HG03064 (cell line): ENCODE data around the gene TVP23B.
A peak's percentile ranks its signal among the peaks of the same experiment; 100 is the strongest.
"Not testable (repeated sequence)": the region's sequence is repeated elsewhere in the genome, so short reads cannot be mapped to it uniquely, and the experiment has no call there.

ENCODE experiments used
- ATAC-seq: cut with Tn5 transposase; IDR thresholded peaks from one replicate; pipeline ENCODE4 v1.9.1; 2021; ENCODE audit warnings: low read depth; ENCODE audit not compliant: unreplicated experiment

The TVP23B gene

DNA sequence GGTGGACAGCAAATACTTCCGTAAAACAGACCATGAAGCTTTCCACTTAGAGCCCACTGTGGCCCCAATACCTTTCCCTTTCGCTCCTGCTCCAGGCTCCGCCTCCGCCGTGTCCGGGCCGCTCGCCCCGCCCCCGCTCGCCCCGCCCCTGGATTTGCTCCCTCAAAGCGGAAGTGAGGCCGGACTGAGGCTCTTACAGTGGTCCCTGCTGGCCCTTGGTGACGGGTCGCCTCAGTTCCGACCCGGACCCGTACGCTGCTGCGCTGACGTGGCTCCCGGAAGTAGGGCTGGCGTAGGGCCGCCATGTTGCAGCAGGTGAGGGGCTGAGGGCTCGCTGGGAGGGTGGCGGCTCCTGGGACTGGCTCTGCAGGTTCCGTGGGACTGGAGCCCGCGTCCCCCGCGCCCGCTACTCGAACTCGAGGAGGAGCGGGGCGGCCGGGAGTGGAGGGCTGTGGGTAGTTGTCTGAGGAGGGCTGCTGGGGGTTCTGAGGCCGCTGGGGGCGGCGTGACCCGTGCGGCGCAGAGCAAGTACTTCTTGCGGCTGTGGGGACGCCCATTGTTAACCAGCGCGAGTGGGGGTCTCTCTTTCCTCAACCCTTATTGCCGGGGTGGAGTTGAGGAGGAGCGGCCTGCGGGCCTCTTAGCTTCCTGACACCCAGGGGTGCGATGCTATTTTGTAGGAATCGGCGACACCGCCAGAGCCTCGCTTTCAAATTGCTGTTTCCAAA is at the start of gene TVP23B:
Gene TVP23B, plus strand, starts transcription at position 193 of the 728 bp plus-strand sequence. Its CDS starts 111 bp downstream, at position 304.
- ATAC-seq = peak; percentile 93

DNA sequence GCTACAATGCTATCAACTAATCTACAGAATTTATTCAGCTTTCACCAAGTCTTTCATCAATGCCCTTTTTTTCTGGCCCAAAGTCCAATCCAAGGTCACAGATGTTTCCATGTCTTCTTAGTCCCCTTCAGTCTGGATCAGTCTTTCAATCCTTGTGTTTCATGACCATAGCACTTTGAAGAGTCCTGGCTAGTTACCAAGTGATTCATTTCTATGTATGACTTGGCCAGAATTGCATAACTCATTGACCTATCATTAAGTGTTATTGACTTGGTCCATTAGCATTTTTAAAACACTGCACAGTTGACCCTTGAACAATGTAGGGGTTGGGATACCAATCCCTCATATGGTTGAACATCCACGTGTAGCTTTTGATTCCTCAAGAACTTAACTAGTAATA is 48.5 kb upstream of the TVP23B start:
- not testable (repeated sequence) for ATAC-seq

- not testable (repeated sequence) for ATAC-seq
Observed at GRCh38 chr17:18733350-18733749, 47.6 kb upstream of the TVP23B start.

- ATAC-seq = not testable (repeated sequence)
Observed at GRCh38 chr17:18739616-18740391, 41.2 kb upstream of the TVP23B start.

- ATAC-seq = not testable (repeated sequence)
Observed at GRCh38 chr17:18741228-18741627, 39.8 kb upstream of the TVP23B start.

GRCh38 chr17:18743699-18744421 is 37.1 kb upstream of the TVP23B start, which contains the start of gene FBXW10:
TSS of gene FBXW10 (plus strand) at chr17:18744054. CDS start at chr17:18744245, 191 bp downstream.
- ATAC-seq = not testable (repeated sequence)

GRCh38 chr17:18744726-18745125 is 36.3 kb upstream of the TVP23B start:
- not testable (repeated sequence) for ATAC-seq

DNA sequence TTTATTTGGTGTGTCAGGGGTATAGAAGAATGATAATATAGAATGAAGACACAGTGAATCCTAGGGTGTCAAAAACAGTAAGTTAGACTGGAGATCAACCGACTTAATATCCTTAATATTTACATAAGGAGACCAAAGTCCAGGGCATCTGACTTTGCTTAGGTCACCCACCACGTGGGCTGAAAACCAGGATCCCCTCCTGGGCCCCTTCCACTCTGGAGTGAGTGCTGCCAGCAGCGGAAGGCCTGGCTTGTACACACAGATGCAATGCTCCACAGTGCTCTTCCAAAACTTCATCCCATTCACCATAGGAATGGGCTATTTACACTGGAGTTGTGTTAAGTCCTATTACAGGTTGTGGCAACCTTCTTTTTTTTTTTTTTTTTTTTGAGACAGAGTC is 34.4 kb upstream of the TVP23B start:
- not testable (repeated sequence) for ATAC-seq

- not testable (repeated sequence) for ATAC-seq
Observed at GRCh38 chr17:18747501-18747900, 33.5 kb upstream of the TVP23B start.

DNA sequence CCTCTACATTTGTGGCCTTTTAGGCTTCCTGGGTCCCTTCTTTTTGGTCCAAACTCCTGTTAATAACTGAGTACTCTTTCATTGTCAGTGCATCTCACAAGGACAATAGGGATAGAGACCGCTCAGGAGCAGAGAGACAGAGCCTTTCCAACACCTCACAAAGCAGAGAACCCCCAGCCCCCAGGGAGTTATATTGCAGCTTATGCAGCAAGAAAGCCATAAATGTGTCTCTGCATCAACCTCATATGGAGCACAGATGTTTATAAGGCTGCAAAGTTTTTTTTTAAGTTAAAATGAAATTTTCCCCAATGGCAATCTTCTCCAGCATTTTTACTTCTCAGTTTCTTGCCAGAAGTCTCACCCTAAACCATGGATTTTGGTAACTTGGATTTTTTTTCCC is 30.7 kb upstream of the TVP23B start:
- not testable (repeated sequence) for ATAC-seq

DNA sequence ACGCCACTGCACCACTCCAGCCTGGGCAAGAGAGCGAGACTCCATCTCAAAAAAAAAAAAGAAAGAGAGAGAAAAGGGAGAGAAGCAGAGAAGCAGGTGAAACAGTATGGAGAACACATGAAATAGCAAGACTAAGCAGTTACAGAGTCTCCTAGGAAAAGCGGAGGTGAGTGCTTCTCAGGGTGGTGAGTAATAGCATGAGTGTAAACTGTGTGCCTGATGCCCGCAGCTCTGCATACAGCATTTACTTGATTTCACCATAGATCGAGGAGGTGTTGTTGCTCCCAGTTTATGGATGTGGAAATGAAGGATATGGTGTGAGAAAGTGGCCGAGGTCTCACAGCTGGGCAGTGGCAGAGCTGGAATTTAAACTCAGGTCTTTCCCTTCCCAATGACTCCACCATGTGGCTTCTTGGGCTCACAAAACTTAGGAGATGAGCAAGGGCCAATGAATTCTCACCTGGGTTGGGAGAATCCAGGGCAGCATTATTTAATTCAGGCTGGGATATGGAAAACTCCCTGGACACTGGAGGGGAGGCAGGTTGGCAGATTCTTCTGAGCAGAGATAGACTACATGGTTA is 27.1 kb upstream of the TVP23B start:
- ATAC-seq = not testable (repeated sequence)

- ATAC-seq = not testable (repeated sequence)
Observed at GRCh38 chr17:18755969-18756368, 25.0 kb upstream of the TVP23B start.

DNA sequence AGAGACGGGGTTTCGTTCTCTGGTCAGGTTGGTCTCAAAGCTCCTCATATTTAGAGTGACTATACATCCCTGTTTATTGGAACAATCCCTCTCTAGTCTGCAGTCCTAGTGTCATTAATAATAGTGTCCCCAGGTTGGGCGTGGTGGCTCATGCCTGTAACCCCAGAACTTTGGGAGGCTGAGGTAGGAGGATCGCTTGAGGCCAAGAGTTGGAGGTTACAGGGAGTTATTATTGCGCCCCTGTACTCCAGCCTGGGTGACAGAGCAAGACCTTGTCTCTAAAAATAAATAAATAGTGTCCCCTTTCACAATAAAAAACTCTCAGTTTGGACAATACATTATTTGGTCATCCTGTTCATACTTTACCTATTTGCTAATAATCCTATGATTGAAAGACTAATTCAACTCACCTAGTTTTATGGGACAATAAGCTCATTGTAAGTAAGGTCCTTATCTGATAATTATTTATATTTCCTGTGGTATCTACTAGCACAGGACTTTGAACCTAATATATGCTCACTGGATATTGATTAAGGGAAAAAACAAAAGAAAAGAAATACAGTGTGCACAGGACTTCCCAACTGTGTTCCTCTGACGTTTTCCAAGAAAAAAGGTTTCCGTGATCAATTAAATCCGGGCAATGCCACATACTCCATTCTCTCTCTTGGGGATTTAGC is 23.5 kb upstream of the TVP23B start:
- not testable (repeated sequence) for ATAC-seq

- not testable (repeated sequence) for ATAC-seq
Observed at GRCh38 chr17:18758344-18758743, 22.6 kb upstream of the TVP23B start.

DNA sequence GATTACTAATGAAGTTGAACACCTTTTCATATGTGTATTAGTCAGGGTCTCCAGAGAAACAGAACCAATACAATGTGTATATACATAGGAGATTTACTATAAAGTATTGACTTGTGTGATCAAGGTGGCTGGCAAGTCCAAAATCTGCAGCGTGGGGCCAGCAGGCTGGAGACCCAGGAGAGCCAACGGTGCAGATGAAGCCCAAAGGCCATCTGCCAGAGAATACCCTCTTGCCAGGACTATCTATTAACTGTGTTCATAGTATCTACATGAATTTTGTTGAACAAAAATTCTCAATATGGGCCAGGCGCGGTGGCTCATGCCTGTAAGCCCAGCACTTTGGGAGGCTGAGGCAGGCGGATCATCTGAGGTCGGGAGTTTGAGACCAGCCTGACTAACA is 20.8 kb upstream of the TVP23B start:
- ATAC-seq = not testable (repeated sequence)

GRCh38 chr17:18770572-18770971 is 10.4 kb upstream of the TVP23B start:
- not testable (repeated sequence) for ATAC-seq

DNA sequence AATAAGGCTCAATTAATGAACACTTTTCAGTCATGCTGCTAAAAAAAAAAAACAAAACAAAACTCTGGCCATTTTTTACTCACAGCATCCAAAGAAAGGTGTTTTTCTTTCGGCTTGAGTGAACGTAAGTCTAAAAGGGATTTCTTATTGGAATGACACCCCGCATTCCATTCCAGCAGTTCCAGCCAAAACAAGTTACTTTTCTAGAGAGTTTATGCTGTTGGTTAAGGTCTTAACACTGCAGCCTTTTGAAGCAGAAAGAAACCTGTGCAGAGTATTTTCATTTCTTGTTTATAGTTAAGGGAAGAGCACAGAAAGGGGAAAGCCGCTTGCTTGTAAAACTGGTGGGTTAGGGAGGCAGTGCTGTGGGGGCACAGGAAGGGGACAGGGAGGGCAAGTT is 9.9 kb upstream of the TVP23B start:
- ATAC-seq = not testable (repeated sequence)

GRCh38 chr17:18772471-18772870 is 8.5 kb upstream of the TVP23B start:
- no peak for ATAC-seq

DNA sequence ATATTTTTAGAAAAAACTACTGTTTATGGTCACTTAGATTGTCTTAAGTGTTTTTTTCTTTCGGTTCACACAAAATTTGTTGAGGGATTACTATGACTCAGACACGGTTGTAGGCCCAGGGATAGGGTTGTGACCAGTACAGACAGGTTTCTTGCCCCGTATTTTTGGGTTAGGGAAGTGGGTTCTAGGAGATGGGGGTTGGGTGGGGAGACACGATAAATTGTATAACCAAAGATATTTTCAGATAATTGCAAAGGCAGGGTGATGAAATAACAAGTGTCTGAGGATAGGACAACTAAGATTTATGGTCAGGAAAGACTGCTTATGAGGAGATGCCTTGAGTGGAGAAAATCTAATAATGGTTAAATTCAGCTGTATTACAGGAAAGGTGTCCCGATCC is 822 bp downstream of the TVP23B start:
- ATAC-seq = not testable (repeated sequence)

DNA sequence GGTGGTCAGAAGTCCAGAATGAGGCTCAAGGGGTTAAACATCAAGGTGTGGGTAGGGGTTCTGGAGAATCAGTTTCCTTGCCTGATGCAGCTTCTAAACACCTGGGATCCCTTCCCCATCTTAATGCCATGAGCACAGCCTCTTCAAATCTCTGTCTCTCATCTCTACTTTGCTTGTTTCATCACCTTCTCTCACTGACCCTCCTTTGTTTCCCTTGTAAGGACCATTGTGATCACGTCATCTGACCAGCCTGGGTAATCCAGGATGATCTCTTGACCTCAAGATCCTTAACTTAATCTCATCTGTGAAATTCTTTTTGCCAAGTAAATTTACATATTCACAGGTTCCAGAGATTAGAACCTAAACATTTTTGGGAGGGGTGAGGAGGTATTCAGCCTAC is 5.0 kb downstream of the TVP23B start:
- not testable (repeated sequence) for ATAC-seq
